OCI-LY7 (cell line): ENCODE results near the gene IGSF21.

Experiments
- CTCF ChIP-seq: fragments of 200-600 bp; sonication (generic); conservative IDR thresholded peaks from 2 replicates; pipeline ENCODE4 v1.5.1; 2014; ENCODE audit warnings: mild to moderate bottlenecking, antibody characterized with exemption, low read length, moderate library complexity, mixed read lengths
- EZH2phosphoT487 ChIP-seq: fragments of 200-600 bp; sonication (generic); IDR thresholded peaks from 2 replicates; pipeline ENCODE4 v1.6.1; 2018; ENCODE audit warnings: low read depth, borderline replicate concordance, mild to moderate bottlenecking, mixed run types, antibody characterized with exemption, low read length, moderate library complexity, mixed read lengths

GRCh38 chr1:18344755-18345154 lies 237.2 kb downstream of the IGSF21 start:
- TF ChIP-seq CTCF (no peak), EZH2phosphoT487 (no peak)
